ENCODE measurements around the gene SLC35F3. TPM values are rescaled to one million over a fixed set of nuclear protein-coding genes. Genes with fewer than 3 reads are reported as not detected.
A peak's percentile ranks its signal among the peaks of the same experiment; 100 is the strongest.
"Not testable (repeated sequence)": the region's sequence is repeated elsewhere in the genome, so short reads cannot be mapped to it uniquely, and the experiment has no call there.

Gene SLC35F3
- total RNA-seq, 1 experiment from 2014 or later, result 8.1 TPM

DNA sequence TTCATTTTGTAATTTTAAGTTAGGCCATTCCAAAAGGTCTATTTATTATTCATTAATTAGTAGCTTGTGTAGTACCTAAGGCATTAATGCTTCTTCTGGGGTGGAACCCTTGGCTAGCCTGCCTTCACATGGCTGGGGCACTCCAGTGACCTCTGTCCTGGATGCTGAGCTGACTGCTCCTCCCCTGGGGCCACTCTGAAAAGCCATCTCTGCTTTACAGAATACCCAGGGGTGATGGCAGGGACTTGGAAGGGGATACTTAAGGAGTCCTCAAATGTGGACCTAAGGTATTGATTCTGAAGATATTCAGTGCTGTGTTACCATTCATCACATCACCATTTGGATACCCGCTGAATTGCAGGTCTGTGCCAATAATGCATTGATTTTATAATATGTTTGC lies 281.0 kb downstream of the SLC35F3 start:
- DNase-seq (ENCODE audit: low read depth), result no peak

DNA sequence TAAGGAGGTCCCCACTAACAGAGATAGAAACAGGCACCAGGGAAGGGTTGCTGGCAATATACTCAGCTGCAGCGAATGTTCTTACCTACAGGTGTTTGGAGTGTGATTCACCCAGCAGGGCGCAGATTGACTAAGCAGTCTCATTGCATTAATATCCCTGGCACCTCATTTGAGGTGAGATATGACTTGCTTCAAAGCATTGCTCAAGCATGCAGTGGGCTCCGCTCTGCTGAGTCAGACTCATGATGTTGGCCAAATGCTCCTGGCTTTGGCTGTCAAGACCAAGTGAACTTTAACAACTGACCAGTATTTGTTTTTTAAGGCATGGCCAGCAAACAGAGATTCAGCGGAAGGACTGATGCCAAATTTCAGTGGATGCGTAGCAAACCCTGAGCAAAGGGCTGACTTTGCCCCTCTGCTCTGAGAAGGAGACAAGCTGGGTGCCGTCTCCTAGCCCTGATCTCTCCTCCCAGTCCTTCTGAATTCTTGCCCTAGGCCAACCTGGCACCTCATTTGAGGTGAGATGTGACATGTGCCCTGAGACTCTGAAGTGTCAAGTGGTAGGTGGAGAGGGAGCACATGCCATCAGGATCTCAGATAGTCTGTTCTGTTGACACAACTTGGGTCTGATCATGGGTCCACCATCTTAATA lies 281.7 kb downstream of the SLC35F3 start:
- DNase-seq (ENCODE audit: low read depth), result peak; percentile 92

DNA sequence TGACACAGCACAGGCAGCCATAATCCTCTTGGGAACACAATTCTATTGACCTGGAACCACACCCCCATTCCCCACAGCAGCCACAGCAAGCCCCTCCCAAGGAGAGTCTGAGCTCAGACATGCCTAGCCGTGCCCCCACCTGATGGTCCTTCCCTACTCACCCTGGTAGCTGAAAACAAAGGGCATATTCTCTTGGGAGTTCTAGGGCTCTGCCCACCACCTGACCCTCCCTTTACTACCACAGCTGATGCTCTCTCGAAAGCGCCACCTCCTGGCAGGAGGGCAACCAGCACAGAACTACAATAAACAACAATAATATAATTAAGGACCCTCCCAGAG lies 283.9 kb downstream of the SLC35F3 start:
- peak; percentile 82 for DNase-seq (ENCODE audit: low read depth)

DNA sequence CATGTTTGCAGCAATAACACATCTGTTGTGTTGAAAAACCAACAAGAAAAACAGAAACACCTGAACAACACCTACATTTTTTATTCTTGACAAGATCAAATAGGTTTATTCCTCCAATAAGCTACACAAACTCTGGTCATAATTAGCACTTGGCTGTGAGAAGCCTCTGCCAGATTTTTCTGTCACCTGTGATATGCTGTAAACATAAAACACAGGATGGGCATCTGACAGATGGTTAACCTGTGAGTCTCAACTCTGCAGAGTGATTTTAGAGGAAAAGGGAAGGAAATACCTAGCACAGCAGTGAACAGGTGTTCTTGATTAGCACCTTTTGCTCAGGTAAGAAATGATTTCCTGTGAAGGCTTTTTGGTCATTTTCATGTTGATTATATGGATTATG lies 293.4 kb downstream of the SLC35F3 start:
- no peak for DNase-seq (ENCODE audit: low read depth)

DNA sequence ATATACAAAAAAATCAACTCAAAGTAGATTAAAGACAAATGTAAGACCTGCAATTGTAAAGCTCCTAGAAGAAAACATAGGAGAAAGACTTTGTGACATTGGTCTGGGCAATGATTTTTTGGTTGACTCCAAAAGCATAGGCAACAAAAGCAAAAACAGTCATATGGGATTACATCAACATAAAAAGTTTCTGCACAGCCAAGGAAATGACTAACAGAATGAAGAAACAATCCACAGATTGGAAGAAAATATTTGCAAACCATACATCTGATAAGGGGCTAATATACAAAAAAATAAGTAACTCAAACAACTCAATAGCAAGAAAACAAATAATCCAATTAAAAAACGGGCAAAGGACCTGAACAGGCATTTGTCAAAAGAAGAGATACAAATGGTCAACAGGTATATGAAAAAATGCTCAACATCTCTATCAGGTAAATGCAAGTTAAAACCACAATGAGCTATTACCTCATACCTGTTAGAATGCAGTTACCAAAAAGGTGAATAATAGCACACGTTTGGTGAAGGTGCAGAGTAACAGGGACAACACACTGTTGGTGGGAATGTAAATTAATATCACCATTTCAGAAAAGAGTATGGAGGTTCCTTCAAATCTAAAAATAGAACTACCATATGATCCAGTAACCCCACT lies 295.1 kb downstream of the SLC35F3 start:
- no peak for DNase-seq (ENCODE audit: low read depth)

DNA sequence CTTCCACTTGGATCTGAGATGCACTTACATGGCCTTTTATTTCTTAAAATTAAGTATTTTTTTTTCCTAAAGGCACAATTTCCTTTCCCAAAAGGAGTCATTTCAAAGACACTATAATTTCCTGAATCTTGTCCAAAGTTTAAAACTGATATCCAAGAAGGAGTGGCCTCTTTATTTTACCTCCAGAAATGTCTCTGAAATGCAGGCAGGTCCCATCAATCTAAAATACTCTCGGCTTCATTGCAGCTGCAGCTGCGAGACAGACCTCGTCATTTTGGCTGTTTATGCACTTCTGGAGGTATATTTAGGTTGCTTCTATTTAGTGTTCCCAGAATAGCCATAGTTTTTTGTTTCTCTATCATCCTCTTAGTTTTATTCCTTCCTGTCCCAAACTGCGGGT lies 296.1 kb downstream of the SLC35F3 start:
- no peak for DNase-seq (ENCODE audit: low read depth)

DNA sequence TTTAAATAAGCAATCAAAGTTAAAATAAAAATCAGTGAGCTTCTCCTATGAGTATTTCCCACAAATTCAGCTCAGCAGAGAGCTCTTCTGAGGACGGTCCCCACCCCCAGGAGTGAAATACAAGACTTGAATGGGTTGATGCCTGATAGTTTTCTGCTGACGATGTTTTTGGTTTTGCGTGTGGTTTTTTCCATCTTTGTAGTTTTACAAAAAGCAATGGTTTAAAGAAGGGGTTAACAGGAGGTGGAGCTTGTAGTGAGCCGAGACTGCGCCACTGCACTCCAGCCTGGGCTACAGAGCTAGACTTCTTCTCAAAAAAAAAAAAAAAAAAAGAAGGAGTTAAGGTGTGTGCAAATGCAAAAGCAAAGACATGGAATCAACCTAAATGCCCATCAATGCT lies 297.1 kb downstream of the SLC35F3 start:
- no peak for DNase-seq (ENCODE audit: low read depth)

DNA sequence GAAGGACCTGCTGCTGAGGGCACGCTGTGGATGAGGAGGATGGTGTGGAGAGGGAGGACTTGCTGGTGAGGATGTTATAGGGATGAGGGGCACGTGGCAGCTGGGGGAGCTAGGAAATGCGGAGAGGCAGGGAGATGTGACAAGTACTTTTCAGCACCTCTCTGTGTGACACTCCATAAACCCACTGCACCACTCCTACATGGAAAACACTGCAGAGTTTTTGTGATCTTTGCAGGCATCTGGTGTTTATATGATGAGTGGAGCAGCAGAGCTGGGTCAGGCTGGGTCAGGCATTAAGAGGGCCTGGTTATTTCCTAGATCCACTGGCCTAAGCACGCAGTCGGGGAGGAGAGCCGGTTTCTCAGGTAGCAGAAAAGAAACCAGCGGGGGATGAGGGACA lies 301.5 kb downstream of the SLC35F3 start:
- no peak for DNase-seq (ENCODE audit: low read depth)

DNA sequence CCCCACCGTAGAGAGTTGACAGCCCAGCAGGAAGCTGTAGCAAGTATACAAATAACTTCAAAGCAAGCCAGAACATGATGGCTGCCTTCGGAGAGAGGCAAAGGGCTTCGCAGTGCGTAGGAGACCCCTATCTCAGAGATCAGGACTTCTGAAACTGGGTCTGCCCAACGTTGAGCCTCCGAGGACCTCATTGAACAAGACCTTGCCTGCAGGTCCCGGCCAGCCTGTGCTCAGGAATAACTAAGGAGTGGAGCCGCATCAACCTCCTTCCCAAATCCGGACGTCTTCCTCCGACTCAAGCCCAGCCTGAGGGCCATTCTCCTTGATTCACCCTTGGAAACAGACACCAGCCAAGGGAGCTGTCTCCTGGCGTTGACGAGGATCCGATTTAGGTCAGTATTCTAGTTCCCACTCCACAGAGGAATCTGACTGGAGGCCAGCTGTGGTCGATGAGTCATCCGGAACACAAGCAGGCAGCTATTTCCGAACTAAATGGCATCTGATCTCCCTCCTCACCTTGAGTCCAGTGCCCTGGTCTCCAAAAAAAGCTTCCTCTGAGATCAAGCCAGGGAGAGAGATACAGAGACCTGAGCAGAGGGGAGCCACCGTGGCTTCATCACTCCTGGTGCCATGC lies 302.3 kb downstream of the SLC35F3 start:
- DNase-seq (ENCODE audit: low read depth), result peak; percentile 95

DNA sequence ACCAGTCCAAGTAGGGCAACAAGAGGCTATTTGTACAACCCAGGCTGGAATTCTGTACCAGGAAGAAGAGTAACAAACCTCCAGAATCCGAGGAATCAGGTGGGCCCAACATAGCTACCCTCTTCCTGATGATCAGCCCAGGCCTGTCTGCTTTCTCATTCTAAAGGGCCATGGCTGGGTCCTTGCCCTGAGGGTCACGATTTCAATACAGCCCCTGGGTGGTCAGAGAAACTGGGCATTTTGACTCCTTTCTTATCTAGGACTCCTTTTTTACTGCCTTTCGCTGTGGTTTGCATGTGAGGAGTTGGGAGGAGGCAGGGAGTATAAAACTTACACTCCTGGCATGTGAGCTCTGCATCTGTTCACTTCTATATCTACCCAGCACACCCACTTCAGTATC lies 303.9 kb downstream of the SLC35F3 start:
- no peak for DNase-seq (ENCODE audit: low read depth)

DNA sequence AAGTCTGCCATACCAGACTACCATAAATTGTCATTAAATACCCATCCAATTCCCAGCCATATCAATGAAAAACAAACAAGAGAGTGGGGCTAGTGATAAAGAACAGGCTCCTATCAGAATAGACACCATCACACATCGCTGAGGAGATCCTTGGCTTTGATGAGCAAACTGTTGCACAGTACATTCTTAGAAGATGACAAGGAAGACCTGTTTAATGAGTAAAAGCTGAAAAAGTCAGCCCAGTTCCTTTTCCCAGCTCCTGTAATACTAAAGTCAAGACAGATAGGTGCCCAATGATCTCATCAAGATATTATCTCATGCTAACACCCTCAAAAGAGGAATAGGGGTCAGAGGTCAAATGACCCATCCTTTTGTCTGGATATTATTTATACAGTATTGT lies 304.3 kb downstream of the SLC35F3 start:
- peak; percentile 64 for DNase-seq (ENCODE audit: low read depth)

DNA sequence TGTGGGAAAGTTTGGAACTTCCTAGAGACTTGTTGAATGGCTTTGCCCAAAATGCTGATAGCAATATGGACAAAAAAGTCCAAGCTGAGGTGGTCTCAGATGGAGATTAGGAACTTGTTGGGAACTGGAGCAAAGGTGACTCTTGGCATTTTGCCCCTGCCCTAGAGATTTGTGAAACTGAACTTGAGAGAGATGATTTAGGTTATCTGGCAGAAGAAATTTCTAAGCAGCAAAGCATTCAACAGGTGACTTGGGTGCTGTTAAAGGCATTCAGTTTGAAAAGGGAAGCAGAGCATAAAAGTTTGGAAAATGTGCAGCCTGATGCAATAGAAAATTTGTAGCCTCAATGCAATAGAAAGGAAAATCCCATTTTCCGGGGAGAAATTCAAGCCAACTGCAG lies 306.0 kb downstream of the SLC35F3 start:
- not testable (repeated sequence) for DNase-seq (ENCODE audit: low read depth)

DNA sequence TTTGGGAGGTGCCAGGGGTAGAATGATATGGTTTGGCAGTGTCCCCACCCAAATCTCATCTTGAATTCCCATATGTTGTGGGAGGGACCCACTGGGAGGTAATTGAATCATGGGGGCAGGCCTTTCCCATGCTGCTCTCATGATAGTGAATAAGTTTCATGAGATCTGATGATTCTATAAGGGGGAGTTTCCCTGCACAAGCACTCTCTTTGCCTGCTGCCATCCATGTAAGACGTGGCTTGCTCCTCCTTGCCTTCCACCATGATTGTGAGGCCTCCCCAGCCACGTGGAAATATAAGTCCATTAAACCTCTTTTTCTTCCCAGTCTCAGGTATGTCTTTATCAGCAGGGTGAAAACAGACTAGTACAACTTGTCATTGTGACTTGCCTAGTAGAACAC lies 307.4 kb downstream of the SLC35F3 start:
- DNase-seq (ENCODE audit: low read depth), result not testable (repeated sequence)

DNA sequence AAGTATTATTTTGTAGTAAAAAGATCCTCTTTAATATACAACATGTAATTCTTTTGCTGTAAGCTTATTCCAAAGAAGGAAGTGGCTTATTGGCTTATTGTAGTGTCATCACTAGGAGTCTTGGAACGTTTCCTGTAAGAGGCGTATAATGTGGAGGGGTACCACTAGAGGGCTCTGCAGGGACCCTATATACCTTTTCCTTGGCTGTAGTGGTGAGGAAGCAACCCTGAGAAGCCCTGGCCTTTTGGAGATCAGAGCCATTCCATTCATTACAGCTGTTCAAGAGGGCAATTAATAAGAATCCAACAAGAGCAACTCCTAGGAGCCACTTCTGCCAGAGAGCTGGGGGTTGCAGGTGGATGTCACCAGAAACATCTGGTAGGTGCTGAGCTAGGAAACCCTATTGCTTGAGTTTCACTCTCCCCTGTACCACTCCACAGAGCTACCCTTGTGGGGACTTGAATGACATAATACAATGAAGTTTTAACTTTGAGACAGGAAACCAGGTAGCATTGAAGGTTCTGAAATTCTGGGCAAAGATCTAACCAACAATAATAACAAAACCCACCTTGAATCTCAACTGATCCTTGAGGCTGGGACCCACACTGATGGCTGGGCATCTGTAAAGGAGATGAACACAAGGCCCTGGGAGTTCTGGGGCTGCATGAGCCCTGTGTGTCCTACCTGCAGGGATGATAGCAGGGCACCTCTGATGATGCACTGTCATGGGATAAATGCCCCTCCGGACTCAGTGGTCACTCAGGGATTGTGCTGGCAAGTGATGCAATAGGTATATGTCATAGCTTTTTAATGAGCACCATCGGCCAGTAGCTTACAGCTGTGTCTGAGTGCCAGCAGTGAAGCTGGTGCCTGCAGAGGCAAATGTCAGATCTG lies 308.5 kb downstream of the SLC35F3 start:
- peak; percentile 66 for DNase-seq (ENCODE audit: low read depth)

DNA sequence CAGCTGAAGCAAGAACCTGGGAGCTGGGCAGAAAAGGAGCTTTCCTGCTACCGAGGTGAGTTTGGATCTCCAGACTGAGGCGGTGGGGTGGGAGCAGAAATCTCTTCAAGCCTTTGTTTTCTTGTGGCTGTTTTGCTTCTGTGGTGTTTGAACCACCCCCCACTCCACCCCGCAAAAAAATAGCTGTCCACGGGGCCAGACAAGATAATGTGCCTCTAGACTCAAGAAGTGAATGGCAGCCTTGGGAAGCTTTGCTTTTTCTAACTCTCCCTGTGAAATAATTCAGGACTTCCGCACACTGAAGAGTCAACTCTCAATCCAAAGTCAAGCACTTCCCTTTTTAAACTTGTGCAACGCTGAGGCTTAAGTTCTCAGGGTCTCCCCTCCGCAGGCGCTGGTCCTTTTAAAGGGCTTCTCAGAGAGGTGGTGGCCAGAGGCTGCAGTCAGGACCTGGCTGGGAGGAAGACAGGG lies 309.2 kb downstream of the SLC35F3 start:
- DNase-seq (ENCODE audit: low read depth), result no peak

DNA sequence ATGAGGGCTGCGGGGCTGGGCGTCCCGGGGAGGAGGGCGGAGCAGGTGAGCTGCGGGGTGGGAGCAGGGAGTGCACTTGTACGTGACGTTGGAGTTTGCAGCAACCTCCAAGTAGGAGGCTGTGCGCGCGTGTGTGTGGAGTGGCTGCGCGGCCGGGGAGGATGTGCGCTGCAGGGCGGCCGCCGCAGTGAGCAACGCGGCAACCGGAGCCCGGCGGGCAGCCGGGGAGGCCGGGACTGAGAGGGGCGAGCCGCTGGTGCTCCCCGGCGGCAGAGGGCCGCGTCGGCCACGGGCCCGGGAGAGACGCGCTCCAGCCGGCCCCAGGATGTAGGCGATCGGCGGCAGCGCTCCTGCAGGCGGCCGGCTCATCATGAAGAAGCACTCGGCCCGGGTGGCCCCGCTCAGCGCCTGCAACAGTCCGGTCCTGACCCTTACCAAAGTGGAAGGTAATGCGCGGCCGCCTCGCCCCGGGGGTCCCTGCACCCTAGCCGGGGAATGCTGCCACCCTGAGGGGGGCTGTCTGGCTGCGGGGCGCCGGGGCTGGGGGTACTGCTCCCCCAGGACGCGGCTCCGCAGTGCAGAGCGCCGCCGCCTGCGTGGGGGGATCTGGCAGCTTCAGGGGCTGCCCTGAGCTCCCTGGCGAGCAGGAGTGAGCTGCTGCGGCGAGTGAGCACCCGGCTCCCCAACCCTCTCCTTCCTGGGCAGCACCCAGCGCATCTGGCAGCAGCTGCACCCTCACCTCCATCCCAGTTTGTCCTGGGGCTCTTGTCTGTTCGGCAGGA lies 309.8 kb downstream of the SLC35F3 start:
- no peak for DNase-seq (ENCODE audit: low read depth)

DNA sequence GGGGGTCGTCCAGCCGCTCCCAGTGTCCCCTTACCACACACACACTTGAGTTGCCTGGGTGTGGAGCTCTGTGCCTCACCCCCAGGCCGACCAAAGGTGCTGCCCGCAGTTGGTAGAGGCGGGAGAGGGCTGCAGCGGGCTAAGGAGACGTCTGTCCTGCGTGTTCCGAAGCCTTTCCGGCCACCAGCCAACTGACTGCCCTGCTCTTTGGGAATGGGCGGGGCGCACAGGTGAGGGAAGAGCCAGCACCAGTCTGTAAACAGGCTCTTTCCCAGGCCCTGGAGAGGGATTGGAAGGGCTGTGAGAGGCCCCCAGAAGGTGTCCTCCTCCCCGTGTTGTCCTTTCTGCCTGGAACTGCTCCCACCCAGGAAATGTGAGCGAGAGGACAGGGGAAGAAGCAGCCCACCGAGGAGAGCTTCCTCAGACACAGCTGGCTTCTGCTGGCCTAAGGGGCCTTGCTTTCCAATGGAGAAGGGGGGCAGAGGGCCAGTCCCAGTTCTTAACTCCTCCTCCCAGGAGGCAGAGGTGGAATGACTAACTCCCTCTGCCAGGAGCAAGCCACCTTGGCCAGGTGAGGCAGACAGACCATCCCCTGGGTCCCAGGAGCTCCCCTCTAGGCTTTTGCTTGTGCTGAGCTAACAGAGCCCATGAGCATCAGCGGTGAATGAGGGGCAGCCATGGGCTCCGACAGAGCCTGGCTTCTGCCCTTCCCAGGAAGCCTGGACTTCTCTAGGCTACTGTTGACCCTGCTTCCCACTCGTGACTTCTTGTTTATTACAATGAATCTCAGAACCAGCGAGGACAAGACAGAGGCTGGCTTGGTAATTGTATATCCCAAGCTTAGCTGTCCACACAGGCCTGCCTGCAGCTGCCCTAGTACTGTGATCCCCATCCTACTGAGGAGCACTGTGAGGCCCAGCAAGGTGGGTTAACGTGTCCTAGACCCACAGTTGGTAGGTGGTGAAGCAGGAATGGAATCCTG lies 310.7 kb downstream of the SLC35F3 start:
- no peak for DNase-seq (ENCODE audit: low read depth)

DNA sequence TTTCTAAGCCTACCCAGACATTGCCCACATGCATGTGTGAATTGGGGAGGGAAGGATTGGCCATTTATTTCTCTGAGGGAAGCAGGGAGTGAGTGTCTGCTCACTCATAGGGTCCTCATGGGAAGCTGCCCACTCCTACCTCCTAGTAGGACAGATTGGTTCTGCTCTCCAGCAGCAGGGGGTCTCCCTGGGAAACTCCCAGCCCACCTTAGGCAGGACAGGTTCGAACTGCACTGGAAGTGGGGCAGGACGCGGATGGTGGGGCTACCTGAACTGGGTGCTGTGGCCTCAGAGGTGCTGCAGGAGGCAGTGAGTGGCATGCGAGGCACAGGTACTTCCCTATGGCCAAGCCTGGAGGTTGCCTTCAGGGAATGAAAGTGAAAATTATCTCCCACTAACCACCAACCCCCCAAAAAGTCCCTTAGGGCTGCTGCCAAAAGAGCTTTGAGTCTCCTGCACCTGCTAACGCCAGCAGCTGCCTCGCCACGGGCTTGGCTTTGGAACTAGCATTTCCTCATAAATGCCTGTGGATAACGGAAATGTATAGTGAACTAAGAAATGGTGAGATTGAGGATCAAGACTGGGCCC lies 311.7 kb downstream of the SLC35F3 start:
- no peak for DNase-seq (ENCODE audit: low read depth)

DNA sequence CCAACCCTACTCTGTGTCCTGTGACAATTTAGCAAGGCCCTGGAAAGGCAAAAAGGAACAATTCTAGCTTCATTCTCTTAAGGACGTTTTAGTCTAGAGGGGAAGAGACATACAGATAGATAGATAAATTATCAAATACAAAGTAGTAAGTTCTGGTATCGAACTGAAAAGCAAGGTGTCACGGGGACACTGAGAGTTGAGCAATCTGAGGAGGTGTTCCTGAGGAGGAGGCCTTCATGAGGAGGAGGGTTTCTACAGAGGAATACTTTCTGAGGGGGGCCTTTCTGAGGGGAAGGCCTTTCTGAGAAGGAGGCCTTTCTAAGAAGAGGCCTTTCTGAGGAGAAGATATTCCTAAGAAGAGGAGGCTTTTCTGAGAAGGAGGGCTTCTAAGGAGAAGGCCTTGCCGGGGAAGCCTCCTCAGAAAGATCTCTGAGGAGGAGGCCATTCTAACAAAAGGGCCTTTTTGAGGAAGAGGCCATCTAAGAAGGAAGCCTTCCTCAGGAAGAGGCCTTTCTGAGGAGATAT lies 312.9 kb downstream of the SLC35F3 start:
- DNase-seq (ENCODE audit: low read depth), result no peak

All from HT1080 (cell line).